GM19238 (cell line): ENCODE data around the gene MAD2L1.
"Not testable (repeated sequence)": the region's sequence is repeated elsewhere in the genome, so short reads cannot be mapped to it uniquely, and the experiment has no call there.

ENCODE experiments used
- DNase-seq: peaks from one replicate; pipeline ENCODE4 v3.0.0; 2011; ENCODE audit warnings: low spot score; ENCODE audit not compliant: insufficient read length

The MAD2L1 gene

DNA sequence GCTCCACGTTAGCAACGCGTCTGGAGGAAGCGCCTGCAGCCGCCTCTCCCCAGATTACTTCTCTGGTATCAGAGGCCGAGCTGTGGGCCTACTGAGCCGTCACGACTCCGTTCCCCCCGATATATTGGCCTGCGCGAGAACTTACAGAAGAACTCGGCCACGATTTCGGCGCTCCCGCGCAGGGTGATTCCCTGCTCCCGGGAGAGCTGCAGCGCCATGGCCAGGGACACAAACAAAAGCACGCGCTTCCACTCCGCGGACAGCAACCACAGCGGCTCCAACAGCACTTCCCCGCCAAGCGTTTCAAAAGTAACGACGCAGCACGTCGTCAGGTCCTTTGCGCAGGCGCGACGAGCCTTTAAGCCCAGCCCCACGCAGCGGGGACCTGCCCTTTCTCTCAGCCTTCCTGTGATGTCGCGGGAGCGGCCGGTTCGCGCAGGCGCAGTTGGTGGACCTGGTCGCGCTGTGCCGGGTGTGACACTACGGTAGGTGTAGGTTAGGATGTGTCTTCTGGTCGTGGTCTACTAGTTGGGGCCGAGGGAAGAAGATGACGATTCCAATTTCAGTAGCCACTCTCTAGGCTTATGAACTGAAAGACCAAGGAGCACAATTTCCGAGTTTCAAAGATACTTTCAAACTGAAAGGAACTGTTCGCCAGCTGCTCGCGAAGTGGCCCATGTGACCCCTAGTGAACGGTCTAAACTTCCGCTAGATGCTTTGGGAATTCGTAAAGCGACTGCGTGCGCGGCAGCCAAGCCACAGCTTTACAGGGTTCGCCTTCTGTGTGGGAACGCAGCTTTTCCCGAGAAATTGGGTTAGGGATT lies at the start of gene MAD2L1:
MAD2L1 (minus strand) TSS at position 332 of the 824 bp plus-strand sequence; CDS start at position 218, 114 bp downstream.
- DNase-seq = peak; percentile 76

DNA sequence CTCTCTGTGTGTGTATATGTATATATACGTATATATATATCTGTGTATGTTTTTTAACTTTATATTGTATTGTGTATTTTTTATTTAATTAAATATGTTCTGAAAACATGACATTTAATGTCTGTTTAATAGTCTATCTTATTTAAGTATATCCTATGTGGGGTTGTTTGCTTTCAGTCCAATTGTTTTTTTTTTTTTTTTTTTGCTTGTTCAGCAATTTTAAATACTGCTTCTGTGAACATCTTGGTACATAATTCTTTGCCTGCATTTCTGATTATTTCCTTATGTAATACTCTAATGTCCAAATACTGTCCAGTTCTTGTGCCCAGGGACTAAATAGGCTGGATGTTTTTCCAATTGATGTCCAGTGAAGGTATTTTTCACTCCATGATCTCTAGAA lies 45.1 kb upstream of the MAD2L1 start:
- no peak for DNase-seq

DNA sequence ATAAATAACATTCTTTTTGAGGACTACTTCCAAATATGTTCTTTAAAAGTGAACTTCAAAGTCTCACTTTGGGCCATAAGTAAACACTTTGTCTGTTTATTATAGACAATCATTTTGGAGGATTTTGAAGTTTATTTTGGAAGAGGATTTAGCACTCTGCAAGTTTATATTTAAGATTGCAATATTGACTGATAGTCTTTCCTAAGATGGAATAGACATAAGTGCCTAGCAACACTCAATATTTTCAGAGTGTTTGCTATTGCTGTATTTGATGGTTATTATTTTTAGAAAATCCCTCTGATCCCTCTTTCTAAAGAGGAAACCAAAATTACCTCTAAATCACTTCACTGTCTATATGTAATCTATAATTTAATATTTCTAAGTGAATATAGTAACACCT lies 42.8 kb upstream of the MAD2L1 start:
- no peak for DNase-seq

DNA sequence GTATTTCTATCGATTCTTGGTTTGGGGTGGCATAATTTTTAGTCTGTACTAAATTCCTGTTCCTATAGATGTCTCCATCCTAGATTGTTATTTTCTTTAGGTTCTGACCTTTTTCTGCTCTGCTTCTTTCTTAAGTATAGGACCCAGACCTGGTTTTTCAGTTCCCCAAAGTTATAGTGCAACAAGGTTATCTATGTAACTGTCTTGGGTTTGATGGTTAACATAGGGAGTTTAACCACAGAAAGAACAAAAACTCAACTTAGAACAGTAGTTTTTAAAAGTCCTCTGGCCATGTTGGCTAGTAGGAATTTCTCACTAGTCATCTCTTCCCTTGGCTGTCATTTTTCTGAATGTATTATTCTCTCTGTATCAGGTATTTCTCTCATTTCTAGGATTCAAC lies 38.8 kb upstream of the MAD2L1 start:
- DNase-seq = no peak

DNA sequence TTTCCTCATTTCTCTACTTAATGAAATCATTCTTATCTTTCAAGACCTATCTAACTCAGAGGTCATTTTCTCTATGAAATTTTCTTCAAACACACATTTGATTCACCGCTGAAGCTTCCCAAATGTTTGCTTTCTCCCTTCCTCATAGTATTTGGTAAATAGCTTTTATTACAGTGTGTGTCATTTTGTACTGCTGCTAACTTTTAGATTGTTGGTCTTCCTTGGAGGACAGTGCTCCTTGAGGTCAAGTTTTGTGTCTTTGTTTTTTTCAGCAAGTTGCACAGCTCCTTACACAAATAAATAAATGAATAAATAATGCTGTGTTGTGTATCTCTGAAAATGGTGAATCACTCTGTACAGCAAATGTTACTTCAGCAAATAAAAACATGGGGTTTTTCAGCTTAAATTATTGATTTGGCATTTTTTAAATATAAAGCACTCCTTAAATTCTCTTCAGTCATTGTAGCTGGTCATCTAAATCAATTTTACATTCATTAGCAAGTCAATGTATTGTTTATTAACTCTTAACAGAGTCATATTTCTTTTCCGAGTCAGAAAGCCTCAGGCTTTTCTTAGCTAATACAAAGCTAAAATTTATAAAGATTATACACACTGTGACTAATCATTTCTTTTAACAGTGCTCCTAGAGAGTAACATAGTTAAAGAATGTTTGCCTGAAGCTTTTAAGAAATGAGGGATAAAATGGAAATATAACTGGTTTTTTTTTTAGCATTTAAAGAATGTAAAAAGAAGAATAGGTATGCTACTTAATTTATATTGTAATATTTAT lies 30.1 kb upstream of the MAD2L1 start:
- DNase-seq = no peak

DNA sequence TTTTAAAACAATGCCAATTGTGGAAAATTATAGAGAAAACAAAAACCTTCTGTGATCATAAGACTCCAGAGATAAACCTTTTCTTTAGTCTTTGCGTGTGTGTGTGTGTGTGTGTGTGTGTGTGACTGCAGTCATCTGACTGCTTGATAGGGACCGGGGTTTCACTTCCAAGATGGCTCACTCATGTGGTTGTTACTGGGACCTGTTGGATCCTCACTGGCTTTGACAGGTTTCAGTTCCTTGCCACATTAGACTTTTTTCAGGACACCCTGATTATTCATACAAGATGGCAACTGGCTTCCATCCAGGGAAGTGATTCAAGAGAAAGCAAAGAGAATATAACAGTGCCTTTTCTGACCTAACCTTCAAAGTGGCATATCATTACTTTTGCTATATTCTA lies 21.9 kb upstream of the MAD2L1 start:
- no peak for DNase-seq

DNA sequence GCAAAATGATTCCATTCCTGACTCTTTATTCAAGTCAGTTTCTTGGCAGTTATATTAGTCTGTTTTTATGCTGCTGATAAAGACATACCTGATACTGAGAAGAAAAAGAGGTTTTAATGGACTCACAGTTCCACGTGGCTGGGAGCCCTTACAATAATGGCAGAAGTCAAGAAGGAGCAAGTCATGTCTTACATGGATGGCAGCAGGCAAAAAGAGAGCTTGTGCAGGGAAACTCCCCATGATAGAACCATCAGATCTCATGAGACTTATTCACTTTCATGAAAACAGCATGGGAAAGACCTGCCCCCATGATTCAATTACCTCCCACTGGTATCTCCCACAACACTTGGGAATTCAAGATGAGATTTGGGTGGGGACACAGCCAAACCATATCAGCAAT lies 21.4 kb upstream of the MAD2L1 start:
- DNase-seq = not testable (repeated sequence)

DNA sequence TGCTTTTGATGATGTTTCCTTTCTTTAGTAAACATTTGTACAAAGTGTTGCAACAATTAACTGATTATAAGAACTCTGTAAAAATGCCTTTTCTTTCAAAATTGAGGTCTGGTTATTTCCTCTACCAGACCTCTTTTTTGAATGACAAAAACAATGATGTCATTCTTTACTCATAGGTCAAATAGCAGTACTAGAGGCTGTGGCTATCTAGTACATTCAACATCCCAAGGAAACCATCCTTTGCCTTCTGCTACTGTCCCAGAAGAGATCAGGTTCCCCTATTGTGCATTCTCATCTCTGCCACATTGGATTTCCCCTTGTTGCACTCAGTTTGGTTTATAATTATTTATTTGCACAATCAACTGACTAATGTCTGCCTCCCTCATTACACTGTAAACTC lies 19.1 kb upstream of the MAD2L1 start:
- no peak for DNase-seq

DNA sequence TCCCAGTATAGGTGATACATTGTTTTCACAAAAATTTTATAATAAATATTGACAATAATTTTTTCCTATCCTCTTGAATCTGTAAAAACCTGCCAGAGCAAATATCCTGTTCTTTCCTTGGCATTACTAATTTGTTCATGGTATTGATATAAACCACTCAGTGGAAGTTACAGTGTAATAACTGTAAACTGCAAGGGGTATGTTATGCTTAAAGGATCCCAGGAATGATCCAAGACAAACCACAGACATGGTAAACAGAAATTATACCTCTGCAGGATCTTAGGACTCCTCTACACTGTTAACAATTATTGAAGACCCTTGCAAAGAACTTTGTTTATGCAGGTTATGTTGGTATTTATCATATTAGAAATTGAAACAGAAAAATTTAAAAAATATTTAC lies 17.7 kb upstream of the MAD2L1 start:
- DNase-seq = no peak

DNA sequence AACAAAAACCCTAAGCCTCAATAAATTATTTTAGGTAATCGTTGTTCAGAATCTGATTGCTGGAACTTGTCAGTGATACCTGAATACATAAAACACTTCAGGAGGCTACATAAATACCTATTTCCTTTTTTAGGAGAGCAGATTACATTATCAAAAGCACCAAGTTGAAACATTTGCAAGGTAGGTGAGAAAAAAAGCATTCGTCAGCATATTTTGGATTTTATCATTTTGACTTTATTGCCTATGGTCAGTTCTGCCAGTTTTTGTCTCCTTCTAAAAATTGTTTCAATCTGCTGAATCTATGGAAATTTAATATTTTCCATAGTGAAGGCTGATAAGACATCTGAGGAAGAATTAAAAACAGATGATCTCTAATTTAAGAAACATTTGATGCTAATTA lies 16.5 kb upstream of the MAD2L1 start:
- no peak for DNase-seq

DNA sequence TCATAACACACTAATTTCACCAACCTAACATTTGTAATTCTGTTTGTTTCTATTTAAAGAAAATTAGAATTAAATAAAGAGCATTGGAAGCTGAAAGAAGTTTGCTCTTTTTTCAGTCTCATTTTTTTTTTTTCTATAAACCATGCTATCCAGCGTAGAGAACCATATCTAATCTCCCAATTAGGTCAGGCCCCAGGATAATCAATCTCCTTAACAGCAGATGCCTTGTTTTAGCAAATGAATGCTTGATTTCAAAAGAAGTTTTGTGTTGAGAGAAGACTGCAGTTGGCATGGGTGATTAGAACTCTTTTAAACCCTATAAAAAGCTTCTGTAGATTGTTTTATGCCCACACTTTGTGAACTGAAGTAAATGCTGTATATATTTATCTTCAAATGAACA lies 15.6 kb upstream of the MAD2L1 start:
- no peak for DNase-seq

DNA sequence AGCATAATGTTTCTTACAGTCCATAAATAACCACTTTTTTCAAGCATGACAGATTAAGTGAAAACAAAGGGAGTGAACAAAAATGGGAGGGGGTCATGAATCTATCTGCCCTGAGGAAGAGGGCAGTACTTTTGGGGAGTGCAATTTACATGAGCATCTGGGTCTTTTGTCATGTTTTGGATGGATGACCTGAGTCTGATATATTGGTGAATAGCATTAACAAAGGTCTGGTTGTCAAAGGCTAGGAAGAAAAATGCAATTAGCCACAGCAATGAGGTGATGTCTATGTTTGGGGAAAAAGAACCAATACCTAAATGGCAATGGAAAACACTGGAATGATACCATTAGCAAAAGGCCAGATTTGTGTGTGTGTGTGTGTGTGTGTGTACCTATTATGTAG lies 15.1 kb upstream of the MAD2L1 start:
- DNase-seq = no peak

DNA sequence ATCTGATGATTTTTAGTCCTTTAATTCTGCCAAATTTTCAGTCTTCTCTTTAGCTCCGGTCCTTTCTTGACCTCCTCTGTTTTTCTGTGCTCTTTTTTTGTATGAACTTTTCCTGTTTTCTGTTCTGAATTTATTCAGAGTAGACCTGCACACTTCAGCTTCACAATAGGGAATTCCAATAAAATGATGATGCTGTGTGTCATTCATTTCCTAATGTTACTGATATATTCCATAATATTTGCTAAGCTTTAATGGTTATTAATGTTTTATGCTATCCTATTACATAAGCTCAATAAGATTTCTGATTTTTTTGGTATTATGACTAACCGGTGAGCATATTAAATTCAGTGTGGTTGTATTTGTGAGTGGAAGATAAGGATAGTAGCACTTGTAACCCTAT lies 13.9 kb upstream of the MAD2L1 start:
- DNase-seq = no peak

DNA sequence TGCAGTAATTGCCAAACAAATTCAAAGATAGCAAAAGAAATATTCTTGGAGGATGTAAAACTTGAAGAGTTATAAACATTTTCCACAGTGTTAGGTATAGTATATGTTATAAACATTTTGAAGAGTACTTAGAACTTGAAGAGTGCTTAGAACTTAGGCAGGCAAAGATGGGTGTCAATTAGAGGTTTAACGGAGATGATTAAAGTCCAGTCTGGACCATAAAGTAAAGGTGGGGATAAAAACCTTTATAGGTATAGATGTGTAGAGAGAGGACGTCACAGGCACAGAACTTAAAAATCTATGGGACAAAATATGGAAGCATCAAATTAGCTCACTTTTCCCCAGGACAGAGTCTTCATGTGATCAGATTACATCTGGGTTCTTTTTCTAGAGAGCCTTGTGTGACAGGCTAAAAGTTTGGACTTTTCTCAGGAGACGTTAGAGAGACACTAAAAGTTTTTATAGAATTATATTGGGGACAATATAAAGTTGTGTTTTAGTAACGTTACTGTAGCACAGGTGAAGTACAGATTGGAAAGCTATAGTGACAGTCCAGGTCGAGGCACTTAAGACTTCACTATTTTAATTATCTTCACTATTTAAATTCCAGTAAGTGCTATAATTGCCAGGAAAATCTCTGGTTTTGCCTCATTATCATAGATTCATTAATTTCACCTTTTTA lies 13.3 kb upstream of the MAD2L1 start:
- DNase-seq = no peak

DNA sequence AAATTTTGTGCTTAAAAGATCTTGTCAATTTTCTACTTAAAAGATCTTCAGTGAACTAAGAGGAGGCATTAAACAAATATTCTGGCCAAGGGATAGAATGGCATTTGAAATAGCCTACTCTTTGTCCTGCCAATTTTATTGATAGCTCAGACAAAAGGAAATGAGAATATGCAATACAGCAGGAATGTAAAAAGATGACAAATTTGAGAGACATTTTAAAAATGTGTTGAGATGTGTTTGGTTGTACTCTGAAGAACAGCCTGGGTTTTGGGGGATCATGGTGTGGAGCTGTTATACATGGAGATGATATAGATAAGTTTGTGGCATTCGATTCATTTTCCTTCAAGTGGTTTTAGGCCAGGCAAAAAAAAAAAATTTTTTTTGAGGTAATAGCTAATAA lies 11.6 kb upstream of the MAD2L1 start:
- DNase-seq = no peak

DNA sequence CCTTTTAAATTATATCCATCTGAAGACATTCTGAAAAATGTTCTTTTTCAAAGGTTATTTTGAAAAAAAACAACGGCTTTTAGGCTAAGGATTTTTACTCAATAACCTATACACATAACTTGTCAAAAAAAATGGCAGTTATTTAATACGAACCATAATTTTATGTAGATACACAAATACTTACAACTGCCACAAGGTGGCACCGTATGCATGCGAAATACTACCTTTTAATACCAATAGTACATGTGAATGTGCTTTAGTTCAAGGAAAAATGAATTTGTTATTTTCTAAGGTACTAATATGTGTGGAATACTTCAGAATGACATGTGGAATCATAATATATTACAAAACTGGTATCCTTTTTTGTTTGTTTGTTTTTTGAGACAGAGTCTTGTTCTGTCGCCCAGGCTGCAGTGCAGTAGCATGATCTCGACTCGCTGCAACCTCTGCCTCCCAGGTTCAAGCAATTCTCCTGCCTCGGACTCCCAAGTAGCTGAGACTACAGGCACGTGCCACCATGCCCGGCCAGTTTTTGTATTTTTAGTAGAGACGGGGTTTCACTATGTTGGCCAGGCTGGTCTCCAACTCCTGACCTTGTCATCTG lies 4.6 kb upstream of the MAD2L1 start:
- DNase-seq = no peak

DNA sequence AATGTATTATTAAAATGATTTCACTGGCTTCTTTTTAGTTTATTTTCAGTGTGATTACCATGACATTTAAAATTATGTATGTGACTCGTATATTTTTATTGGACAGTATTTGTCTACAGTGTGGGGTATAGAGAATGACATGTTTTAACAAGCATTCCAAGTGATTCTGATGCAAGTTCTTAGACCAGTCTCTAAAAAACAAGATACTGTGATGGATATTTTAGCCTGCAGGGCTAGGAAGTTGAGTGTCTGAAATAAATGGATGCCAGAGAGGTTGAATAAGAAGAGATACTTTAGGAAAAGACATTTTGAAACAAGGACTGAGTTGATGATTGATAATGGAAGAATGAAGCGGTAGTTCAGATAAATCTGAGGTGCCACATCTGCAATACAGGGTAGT lies 3.5 kb upstream of the MAD2L1 start:
- no peak for DNase-seq

DNA sequence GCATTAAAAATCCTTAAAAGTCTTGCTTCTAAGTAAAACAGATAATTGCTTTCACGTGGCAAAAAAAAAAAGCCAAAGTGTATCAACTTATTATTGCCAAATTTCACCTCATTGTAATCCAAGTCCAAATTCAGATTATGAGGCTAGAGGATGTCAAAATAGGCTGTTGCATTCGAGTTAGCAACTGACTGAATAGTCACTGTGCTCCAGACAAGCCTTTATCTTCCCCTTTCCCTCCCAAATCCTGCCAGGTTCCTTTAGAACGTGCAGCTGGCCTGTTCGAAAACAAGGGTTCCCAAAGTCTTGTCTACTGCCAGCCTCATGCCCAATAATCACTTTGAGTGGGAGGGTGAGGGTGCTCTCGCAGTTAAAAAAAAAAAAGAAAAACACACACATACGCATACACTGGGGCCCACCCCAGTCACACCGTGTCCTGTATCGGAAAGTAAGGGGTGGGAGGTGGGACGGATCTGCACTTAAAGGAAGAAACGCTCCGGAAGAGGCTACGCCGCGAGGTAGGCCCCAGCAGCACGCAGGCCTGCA lies 603 bp downstream of the MAD2L1 start:
- no peak for DNase-seq

DNA sequence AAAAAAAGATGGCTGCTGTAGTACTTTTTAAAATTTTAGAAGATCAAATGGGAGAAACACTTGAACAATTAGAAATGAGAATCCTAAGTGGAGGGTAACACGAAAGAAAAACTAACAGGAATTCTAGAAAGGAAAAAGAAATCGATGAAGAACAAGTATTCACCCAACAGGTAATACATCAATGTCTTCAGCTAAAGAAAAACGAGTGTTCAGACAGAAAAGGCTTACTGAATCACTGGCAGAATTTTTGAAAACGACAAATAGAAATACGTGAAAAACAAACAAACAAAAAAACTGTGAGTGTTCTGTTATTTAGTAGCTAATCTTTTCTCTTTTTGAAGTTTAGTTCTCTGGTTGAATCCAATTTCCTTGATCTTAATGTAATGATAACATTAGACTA lies 1.8 kb downstream of the MAD2L1 start:
- DNase-seq = no peak

DNA sequence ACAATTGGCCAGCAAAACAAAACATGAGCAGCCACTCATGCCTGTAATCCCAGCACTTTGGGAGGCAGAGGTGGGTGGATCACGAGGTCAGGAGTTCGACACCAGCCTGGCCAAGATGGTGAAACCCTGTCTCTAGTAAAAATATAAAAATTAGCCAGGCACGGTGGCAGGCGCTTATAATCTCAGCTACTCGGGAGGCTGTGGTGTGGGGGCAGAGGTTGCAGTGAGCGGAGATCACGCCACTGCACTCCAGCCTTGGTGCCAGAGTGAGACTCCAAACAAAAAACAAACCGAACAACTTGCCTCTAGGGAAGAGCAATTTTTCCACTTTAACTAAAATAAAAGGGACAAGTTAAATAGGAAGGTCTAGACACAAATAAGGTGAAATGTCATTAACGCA lies 2.9 kb downstream of the MAD2L1 start:
- not testable (repeated sequence) for DNase-seq

DNA sequence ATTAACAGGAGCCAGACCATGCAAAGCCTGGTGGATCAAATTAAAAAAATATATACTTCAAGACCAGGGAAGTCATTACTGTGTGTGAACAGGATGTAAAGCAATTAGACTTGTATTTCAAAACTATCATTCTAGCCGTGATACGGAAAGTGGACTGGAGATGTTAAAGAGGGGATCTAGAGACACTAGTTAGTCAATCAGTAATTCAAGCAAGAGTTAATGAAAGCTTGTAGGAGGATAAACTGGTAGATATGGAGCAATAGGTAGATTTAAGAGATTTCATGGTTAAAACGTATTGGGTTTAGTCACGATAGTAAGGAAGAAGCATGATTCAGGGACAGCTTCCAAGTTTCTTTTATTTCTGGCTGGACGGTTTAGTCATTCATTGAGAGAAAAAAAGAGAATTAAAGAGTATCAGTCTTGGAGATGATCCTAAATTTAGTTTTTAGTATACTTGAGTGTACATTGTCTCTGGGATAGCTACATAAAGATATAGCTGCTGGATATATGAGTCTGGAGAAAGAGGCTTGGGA lies 3.9 kb downstream of the MAD2L1 start:
- no peak for DNase-seq
